A673 (cell line): Measurements from ENCODE around the gene CNN2. TPM values are rescaled to one million over a fixed set of nuclear protein-coding genes. Genes with fewer than 3 reads are reported as not detected.

ENCODE experiments used
- BruUV-seq: library from RNA; stranded (reverse); fragments of 400-500 nt; replicated peaks from 2 replicates; lab custom pipeline; 2021; lab: Mats Ljungman, UMichigan
- CTCF ChIA-PET: fragments of 300-600 bp; sonication (Branson Sonifier 250); formaldehyde crosslinking; loops from one replicate; lab custom pipeline; 2022; ENCODE audit warnings: antibody characterized with exemption; lab: Charles Lee
- POLR2A ChIA-PET: fragments of 300-600 bp; sonication (Branson Sonifier 250); formaldehyde crosslinking; loops from one replicate; lab custom pipeline; 2022; ENCODE audit warnings: antibody characterized with exemption; ENCODE audit not compliant: low non-redundant PET; lab: Charles Lee
- DNase-seq: peaks from one replicate; pipeline ENCODE4 v3.0.0-alpha.2; 2015; ENCODE audit warnings: low spot score
- H3K27ac ChIP-seq: fragments of 200-600 bp; sonication (generic); 2 replicates; pipeline ENCODE4 v1.5.1; 2016; ENCODE audit warnings: mixed run types, low read depth, mild to moderate bottlenecking, mixed read lengths, antibody characterized with exemption, low read length; ENCODE audit not compliant: poor library complexity, severe bottlenecking
- H3K27me3 ChIP-seq: fragments of 200-600 bp; sonication (generic); replicated peaks from 2 replicates; pipeline ENCODE4 v1.6.1; 2017; ENCODE audit warnings: mixed run types, low read depth, mild to moderate bottlenecking, mixed read lengths, antibody characterized with exemption, low read length; ENCODE audit not compliant: insufficient read depth, poor library complexity
- H3K36me3 ChIP-seq: fragments of 200-600 bp; sonication (generic); 2 replicates; pipeline ENCODE4 v1.6.1; 2016; ENCODE audit warnings: mixed run types, mild to moderate bottlenecking, mixed read lengths, antibody characterized with exemption, low read length; ENCODE audit not compliant: insufficient read depth, poor library complexity, severe bottlenecking
- H3K4me1 ChIP-seq: fragments of 200-600 bp; sonication (generic); 2 replicates; pipeline ENCODE4 v1.6.1; 2017; ENCODE audit warnings: mixed run types, mild to moderate bottlenecking, mixed read lengths, antibody characterized with exemption, low read length; ENCODE audit not compliant: insufficient read depth, poor library complexity, severe bottlenecking
- H3K4me3 ChIP-seq: fragments of 200-600 bp; sonication (generic); 2 replicates; pipeline ENCODE4 v1.5.1; 2016; ENCODE audit warnings: low read depth, mixed run types, mild to moderate bottlenecking, mixed read lengths, low read length; ENCODE audit not compliant: poor library complexity, severe bottlenecking
- H3K9me3 ChIP-seq: fragments of 200-600 bp; sonication (generic); 2 replicates; pipeline ENCODE4 v1.6.1; 2016; ENCODE audit warnings: mixed run types, low read depth, mild to moderate bottlenecking, mixed read lengths, antibody characterized with exemption, low read length; ENCODE audit not compliant: poor library complexity, severe bottlenecking
- CTCF ChIP-seq: fragments of 300-800, 200-600 bp; sonication (generic); conservative IDR thresholded peaks from 2 replicates; pipeline ENCODE4 v1.5.1; 2017; ENCODE audit warnings: low read depth, mild to moderate bottlenecking, antibody characterized with exemption, low read length, moderate library complexity, mixed read lengths
- EZH2 ChIP-seq: fragments of 200-600 bp; sonication (generic); IDR thresholded peaks from 2 replicates; pipeline ENCODE4 v1.6.1; 2017; ENCODE audit warnings: borderline replicate concordance, low read depth, mild to moderate bottlenecking, mixed read lengths, antibody characterized with exemption, low read length; ENCODE audit not compliant: poor library complexity, severe bottlenecking
- intact Hi-C: fragments of 100-400 bp; cut with micrococcal nuclease; formaldehyde crosslinking; loops from one replicate; pipeline ENCODE4 v1.10.0; 2022; ENCODE audit not compliant: unreplicated experiment
- total RNA-seq: library from RNA; stranded (reverse); gene quantifications from 2 replicates; pipeline ENCODE4 v1.2.3, GENCODE V29; 2021

Gene CNN2
- total RNA-seq, 1 experiment from 2014 or later, result 112 TPM

- CTCF ChIA-PET, result no interaction called here
Observed at GRCh38 chr19:1066251-1066747, 39.9 kb downstream of the CNN2 start.

GRCh38 chr19:1066748-1067340 is 40.4 kb downstream of the CNN2 start, which contains the start of gene ARHGAP45:
ARHGAP45 (plus strand) TSS chr19:1067167; CDS start chr19:1067406, 239 bp downstream.
- Histone ChIP-seq H3K27ac (no peak within 1 kb of the TSS), H3K27me3 (peaks cover 7% of the 10 kb centered on the region)
- CTCF ChIA-PET, result no interaction called here

More at GRCh38 chr19:1066251-1066747, 39.9 kb downstream of the CNN2 start:
- no peaks in the 10 kb centered on the region for H3K36me3 ChIP-seq
- no TSS peak for BruUV-seq
- no peak for DNase-seq
- intact Hi-C loops, result no loop called here
- H3K4me3 ChIP-seq, result peak overlapping the region; percentile 51
- POLR2A ChIA-PET, result no interaction called here
- H3K4me1 ChIP-seq, result peaks cover 24% of the 10 kb centered on the region
- TF ChIP-seq CTCF, result no peak
- no peak for TF ChIP-seq EZH2
- no peaks in the 10 kb centered on the region for H3K9me3 ChIP-seq
- H3K27me3 ChIP-seq, result peaks cover 7% of the 10 kb centered on the region
- no peak overlapping the region for H3K27ac ChIP-seq

GRCh38 chr19:1067341-1067957 is 41.0 kb downstream of the CNN2 start:
- H3K4me3 ChIP-seq, result peak overlapping the region; percentile 51
- ChIA-PET CTCF (interaction anchor here (0.6 kb wide), 1 partner anchor 211 kb away, joined by 4 read pairs; no protein-coding TSS in a partner anchor), POLR2A (interaction anchor here (0.6 kb wide), 1 partner anchor 24 kb away, joined by 13 read pairs; no protein-coding TSS in a partner anchor)
- peaks cover 26% of the 10 kb centered on the region for H3K4me1 ChIP-seq
- intact Hi-C loops, result no loop called here
- no peak overlapping the region for H3K27ac ChIP-seq
- peaks cover 7% of the 10 kb centered on the region for H3K27me3 ChIP-seq
- no peaks in the 10 kb centered on the region for H3K9me3 ChIP-seq
- BruUV-seq, result no TSS peak
- TF ChIP-seq CTCF, result no peak
- TF ChIP-seq EZH2, result no peak
- DNase-seq, result no peak
- no peaks in the 10 kb centered on the region for H3K36me3 ChIP-seq

More at GRCh38 chr19:1066748-1067340, 40.4 kb downstream of the CNN2 start, which contains the start of gene ARHGAP45:
- no peaks in the 10 kb centered on the region for H3K36me3 ChIP-seq
- no TSS peak for BruUV-seq
- DNase-seq, result no peak
- H3K4me3 ChIP-seq, result peak within 1 kb of the TSS; percentile 51
- POLR2A ChIA-PET, result interaction anchor here (0.6 kb wide), 1 partner anchor 24 kb away, joined by 13 read pairs; no protein-coding TSS in a partner anchor
- H3K4me1 ChIP-seq, result peaks cover 26% of the 10 kb centered on the region
- TF ChIP-seq EZH2, result no peak
- TF ChIP-seq CTCF, result no peak
- intact Hi-C loops, result no loop called here
- no peaks in the 10 kb centered on the region for H3K9me3 ChIP-seq
